Measurements from ENCODE around the gene CHGA.
A peak's percentile ranks its signal among the peaks of the same experiment; 100 is the strongest.

Gene CHGA

DNA sequence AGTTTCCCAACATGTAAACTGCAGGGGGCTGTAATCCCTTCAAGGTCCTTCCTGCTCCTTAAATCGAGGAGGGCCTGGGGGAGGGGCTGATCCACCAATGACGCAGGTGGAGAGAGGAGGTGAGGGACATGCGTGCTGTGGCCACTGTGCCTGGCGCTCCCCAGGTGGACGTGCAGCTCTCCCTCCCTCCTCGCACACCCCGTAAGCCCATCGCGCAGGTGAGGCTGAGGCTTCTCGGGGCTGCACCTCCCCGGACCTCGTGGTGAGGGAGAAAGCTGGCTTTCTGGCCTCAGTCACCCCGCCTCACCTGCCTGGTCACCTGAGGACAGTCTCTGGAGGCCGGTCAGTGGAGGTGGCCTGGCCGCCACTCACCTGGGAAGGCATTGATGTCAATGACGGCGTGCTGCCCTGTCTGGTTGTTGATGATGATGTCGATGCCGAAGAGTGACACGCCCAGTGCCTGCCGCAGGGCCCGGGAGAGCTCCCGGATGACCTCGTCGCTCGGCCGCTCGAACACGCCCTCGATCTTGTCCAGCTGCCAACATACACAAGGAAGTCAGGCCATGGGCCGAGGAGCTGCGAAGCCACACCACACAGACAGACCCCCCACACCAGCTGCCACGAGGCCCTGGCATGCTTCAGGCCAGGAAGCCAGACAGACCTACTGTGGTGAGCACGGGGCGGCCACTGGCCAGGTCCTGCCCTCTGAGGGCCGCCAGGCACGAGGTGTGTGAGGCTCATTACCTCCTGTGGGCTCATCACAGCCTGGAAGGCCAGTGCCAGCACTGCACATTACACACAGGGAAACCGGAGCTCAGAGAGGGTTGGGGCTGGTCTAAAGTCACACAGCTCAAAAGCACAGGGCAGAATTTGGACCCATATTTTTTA is 23.3 kb downstream of the CHGA start:
- no peak for DNase-seq

DNA sequence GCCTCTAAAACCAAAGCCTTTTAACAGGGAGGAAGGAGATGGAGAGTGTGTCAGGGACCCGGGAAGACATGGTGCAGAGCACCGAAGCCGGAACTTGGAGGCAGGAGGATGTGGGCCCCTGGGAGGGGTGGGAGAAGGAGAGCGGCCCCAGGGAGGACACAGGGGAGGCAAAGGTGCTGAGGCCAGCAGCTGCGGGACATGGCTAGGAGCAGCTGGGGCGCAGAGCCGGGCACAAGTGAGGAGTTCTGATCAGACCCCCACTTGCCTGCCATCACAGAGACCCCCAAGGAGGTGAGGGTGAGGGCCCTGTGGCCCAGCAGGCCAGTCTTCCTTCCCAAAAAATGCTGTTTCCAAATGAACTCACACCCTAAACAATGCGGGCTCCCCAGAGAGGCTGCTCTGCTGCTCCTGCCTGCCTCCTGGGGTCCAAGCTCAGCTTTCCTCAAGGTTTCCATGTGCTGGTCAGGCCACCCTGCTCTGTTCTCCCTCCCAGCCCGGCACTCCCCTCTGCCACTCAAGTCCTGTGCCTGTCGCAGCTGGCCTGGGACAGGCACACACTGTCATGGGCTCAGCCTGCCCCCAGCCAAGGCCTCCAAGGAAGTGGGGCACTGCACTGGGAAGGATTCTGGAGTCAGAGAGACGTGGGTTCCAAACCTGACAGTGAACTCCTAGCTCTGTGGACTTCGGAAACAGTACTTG is 24.0 kb downstream of the CHGA start:
- no peak for DNase-seq

DNA sequence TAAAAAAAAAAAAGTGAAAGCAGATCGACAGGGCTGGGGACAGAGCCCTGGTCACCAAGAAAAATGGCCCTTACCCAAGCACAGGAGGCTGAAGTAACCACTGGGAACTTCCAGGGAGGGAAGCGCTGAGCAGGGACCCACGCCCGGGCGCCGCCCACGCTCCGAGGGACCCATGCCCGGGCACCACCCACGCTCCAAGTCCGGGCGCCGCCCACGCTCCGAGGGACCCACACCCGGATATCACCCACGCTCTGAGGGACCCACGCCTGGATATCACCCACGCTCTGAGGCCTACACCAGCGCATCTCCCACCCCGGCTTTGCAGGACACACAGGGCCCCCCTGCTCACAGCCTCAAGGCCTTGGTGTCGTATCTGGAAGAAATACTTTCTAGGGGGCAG is 25.7 kb downstream of the CHGA start:
- no peak for DNase-seq

- no peak for DNase-seq
These were observed 26.7 kb downstream of the CHGA start for GRCh38 chr14:92949496-92950192.

GRCh38 chr14:92950193-92950540 is 27.2 kb downstream of the CHGA start:
- DNase-seq: no peak

- no peak for DNase-seq
These were observed 27.8 kb downstream of the CHGA start for GRCh38 chr14:92950773-92951172.

DNA sequence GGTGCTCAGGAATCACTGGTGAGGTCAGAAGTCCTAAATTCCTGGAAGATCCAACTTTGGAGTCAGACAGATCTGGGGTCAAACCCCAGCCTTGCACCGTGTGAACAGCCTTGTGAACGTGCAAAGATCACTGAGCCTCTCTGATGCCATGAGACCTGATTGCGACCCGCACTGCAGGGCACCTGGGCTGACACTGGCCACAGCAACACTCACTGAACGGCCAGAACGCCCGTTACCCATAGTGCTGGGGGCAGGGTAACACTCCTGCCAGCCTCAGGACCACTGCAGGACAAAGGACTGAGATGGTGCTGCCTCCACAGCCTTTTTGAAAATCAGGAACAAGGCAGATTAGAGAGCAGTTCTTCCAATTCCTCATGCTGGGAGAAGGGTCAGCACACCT is 28.3 kb downstream of the CHGA start:
- no peak for DNase-seq

DNA sequence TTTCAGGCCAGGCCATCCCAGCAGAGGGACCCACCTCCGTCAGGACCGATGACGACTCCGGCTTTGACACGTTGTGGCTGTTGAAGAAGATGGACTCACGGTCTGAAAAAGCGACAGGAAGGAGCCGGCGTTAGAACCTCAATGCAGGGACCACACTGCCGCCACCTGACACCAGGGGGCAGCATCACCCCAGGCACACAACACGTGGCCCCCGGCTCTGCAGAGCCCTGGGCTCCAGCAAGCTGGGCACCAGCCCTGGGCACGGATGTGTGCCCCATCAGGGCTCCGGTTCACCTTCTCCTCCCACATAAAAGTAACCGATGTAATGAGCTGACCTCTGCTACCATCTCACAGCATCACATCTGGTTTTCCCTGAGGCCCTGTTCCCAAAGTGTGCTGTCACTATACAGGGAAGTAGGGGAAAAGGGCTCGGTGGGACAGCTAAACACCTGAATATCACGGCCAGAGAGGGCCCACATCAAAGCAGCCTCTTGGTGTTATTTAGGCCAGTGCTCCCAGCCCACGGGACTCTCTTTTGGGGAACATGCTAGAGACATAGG is 29.0 kb downstream of the CHGA start:
- DNase-seq: peak; percentile 27

GRCh38 chr14:92952481-92953298 is 29.7 kb downstream of the CHGA start:
- DNase-seq: no peak

DNA sequence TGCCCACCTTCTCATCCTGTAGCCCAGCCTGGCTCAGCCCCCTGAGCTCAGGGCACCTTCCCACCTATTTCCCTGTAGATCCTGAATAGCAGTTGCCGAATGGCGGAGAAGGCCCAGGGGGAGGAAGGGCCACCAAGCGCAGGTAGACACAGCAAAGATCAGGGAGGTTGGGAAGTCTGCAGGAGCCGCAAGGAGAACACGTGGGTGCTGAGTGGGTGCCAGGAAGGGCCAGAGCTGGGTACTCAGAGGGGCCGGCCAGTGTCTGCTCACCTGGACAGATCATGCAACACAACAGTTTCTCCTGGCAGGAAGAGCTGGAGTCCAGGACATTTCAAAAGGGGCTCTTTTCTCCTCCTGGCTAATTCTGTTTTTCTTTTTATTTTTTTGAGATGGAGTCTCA is 30.6 kb downstream of the CHGA start:
- DNase-seq: no peak

DNA sequence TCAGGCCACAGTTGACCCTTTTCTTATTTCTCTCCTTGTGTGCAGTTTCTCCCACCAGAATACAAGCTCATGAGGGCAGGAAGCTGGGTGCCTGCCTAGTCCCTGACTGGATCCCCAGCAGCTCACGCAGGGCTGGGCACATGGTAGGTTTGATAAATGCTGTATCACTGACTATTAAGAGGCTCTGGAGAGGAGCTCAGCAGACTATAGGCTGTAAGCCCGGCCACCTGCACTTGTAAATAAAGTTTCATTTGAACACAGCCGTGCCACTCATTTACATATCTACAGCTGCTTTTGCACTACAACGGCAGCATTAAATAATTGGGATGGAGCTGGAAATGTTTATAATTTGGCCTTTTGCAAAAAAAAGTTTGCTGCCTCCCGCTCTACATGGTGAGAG is 32.0 kb downstream of the CHGA start:
- DNase-seq: no peak

- DNase-seq: no peak
These were observed 32.4 kb downstream of the CHGA start for GRCh38 chr14:92955381-92955780.

DNA sequence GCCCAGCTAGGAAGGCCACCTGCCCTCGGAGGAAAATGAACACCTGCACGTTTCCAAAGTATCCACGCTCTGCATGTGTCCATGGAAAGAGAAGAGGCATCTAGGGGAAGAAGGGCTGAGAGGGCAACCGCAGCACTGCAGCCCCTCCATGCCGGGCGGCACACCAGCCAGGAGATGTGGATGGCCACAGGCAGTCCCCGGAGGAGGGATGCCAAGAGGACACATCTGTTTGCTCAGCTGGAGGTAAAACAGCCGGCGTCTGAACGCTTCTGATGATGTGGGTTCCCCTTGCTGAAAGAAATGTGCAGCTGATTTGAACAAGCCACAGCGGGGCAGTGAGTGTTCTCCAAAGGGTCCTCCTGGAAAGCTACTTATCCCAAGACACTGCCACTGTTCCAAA is 34.0 kb downstream of the CHGA start:
- DNase-seq: peak; percentile 74

DNA sequence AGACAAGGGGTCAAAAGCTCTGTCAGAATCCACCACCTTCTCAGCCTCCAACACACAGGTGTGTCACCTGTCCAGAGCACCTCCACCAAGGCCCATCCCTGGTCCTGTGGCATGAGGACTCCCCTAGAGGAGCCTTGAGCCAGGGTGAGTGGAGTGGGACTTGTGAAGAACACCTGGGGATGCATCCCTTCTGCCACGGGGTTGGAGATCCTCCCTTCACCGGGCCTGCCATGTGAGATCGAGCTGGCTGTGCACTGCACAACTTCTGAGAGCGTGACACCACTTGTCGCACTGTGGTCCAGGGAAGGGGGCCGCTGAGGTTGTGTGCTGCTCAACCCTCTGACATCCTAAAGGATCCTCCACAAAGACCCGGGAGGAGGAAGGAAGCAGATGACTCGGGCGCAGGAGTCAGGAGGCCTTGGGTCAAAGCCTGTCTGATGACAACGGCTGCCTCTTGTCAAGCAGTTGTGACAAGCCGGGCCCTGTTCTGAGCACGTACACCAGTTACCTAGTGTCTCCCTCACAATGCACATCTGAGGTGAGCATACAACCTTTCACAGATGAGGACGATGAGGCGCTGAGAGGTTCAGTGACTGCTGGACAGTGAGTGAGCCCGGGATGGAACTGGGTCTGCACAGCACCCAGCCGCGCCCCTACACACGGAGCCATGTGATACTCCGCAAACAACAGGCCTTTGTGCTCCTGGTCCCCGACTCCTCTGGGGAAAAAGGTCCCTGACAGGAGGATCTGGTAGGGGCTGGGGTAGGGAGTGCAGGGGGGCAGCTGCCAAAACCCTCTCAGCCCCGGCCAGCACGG is 35.6 kb downstream of the CHGA start:
- peak; percentile 62 for DNase-seq

DNA sequence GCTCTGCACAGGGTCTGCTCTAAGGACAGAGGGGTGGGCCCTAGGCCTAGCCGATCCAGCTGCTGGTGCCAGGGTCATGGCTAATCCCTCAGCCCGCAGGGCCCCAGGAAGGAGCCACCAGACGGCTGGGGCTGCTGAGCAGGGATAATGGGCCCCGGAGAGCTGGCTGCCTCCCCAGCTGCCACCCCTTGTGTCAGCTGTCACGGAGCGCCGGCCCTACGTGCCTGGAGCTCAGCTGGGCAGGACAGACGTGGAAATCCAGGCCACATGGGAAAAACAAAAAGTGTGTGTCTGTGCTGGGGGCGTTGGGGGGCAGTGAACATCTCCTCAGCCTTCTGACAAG is 36.2 kb downstream of the CHGA start:
- DNase-seq: peak; percentile 71

- peak; percentile 51 for DNase-seq
These were observed 37.1 kb downstream of the CHGA start for GRCh38 chr14:92959761-92960680.

- DNase-seq: no peak
These were observed 38.0 kb downstream of the CHGA start for GRCh38 chr14:92960706-92961566.

DNA sequence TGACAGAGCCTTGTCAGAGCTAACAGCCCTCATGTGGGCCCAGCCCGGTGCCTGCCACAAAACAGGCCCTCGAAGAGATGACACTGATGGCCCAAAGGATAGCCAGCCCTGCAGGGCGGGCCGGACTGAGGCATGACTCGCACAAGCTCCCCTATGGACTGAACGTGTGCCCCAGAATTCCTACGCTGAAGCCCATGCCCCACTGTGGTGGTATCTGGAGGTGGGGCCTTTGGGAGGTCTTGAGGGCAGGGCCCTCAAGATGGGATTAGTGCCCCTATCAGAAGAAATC is 38.6 kb downstream of the CHGA start:
- no peak for DNase-seq

GRCh38 chr14:92962031-92962830 is 39.3 kb downstream of the CHGA start:
- no peak for DNase-seq
